NCI-H460 (cell line): ENCODE results near the gene DKK3. TPM values are rescaled to one million over a fixed set of nuclear protein-coding genes. Genes with fewer than 3 reads are reported as not detected.

Source experiments
- DNase-seq: peaks from one replicate; pipeline ENCODE4 v3.0.0-alpha.2; 2016; ENCODE audit warnings: low read depth; ENCODE audit errors: extremely low read depth
- total RNA-seq: library from RNA; depleted of rRNA; stranded (reverse); fragments of >200 nt; shearing (Covaris generic); gene quantifications from 2 replicates; pipeline ENCODE4 v1.2.3, GENCODE V29; 2014; rRNA removed

The DKK3 gene
- total RNA-seq, 1 experiment from 2014 or later, result 0.74 TPM

DNA sequence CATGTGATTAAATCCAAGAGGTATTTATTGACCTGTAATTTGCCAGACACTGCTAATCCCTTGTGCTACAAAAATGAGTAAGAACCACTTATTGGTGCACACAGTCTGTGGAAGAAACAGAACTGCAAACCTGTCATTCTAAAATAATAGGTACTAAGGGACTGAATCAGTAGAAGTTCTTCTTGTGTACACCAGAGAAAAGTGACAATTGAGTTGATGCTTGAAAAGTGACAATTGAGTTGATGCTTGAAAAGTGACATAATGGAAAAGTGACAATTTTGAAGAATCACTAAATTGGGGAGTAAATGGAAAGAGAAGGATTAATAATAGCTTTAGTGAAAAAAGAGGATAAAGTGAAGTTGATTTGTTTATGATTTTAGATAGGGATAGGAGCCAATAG lies 56.4 kb downstream of the DKK3 start:
- DNase-seq, result no peak

DNA sequence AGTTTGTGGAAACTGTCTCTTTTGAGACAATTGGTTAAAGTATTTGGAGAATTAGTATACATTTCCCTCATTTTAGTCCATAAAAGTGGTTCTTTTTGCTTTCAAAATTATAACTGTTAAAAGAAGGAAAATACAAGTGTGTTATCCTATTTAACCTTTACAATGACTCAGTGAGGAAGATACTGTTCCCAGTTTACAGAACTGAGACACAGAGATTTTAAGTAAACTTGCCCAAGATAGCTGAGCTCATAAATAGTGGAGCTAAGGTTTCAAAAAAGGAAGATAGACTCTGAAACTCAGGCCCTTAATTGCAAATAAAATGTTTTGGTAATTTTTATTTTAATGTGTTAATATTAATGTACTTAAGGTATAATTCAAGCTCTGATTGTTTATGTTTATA lies 58.9 kb downstream of the DKK3 start:
- no peak for DNase-seq

DNA sequence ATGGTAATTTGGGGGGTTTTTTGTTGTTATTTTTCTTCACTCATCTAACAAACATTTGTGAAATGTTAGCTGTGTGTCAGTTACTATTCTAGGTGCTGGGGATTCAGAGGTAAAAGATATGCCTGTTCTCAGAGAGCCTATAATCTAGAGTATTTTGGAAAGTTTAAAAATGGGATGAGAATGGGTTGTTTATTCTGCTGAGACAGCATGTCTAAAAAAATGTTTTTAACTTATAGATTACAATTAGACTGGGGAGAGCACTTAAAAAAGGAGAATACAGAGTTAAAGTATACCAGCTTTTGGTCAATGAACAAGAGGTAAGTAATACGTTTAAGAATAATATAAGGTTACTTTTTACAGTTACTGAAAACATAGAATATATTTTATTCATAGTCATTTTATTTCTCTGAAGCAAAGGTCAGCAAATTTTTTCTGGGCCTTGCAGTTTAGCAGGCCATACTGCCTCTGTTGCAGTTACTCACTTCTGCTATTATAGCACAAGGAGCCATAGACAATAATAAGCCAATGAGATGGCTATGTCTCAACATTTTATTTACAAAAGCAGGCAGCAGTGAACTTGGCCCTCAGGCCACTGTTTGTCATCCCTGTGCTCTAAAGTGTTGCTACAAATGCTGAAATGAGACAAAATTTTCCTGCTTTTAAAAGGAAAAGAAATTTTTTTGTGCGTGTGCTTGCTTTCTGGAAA lies 60.0 kb downstream of the DKK3 start:
- no peak for DNase-seq

DNA sequence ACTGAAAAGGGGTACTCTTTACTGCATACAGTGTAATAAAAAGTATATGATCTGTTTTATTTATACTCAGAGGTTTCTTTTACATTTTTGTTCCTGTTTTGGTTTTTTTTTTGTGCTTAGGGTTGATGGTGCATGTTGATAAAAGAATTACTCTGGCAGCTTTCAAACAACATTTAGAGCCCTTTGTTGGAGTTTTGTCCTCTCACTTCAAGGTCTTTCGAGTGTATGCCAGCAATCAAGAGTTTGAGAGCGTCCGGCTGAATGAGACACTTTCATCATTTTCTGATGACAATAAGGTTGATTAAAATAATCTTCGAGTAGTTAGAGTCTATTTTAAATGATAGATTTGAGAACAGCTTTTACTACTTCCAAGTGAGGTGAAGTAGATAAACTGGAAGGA lies 60.6 kb downstream of the DKK3 start:
- DNase-seq, result no peak

DNA sequence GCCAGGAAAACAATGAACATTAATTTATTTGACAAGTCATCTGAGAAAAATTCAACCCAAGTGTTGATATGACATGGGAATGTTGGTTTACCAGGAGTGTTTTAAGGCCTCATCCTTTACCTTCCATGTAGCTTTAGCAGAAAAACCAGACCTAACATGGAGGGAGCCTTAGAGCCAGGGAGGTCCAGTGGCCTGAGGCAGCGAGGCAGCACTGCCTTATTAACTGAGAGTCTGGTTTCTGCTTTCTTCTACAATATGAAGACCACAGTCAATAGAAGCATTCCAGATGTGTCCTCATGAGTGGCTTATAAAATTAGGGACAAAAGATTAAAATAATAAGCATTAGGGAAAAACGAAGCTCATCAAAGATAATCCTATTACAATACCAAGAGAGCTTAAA lies 61.5 kb downstream of the DKK3 start:
- DNase-seq, result no peak

DNA sequence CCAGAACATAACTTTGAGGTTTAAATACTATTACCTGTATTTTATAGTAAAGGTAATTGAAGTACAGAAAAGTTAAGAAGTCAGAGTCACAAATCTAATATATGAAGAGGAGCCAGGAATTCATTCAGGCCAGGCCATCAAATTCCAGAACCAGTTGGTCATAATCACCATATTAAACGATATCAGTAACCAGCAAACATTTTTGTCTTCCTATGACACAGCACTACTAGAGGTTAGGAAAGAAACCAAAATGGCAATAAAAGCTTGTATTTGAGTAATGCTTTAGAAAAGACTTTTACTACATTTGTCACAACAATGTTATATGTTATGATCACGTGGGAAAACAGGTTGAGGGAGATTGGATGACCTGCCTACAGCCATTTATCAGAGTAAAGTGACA lies 62.2 kb downstream of the DKK3 start:
- no peak for DNase-seq

DNA sequence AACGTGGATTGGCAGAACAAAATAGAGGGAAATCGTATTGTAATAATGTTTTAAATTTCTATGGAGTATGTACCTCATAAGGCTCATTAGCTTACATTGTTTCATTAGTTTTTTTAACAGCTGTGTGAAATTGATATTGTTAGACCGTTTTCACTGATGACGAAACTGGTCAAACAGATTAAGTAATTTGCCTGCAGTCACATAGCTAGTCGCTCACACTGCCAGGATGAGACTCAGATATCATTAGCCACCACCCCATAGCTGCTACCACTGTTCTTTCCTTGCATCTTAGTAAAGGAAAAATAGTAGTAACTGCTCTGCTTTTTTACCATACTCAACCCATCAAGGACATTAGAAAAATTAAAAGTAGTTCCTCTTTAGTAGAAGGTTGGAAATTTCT lies 64.0 kb downstream of the DKK3 start:
- no peak for DNase-seq

DNA sequence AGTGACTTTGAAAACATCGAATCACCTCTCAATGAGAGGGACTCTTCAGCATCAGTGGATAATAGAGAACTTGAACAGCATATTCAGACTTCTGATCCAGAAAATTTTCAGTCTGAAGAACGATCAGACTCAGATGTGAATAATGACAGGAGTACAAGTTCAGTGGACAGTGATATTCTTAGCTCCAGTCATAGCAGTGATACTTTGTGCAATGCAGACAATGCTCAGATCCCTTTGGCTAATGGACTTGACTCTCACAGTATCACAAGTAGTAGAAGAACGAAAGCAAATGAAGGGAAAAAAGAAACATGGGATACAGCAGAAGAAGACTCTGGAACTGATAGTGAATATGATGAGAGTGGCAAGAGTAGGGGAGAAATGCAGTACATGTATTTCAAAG lies 65.8 kb downstream of the DKK3 start:
- DNase-seq, result no peak

DNA sequence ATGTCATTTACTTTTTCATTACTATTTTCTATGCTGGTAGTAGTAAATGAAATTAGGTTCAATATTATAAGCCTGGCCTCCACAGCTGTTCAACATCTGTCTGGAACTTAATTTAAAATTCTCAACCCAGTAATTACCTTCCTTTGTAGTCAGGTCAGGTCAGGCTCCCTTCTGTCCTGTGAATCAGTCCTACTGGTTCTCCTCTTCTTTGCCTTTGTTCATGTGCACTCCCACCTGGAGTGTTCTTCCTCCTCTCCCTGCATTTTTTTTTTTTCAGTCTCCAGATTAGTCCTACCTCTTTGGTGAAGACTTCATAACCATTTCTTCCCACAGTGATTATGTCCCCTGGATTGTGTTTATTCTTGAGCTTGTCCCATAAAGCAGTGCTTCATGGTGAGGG lies 67.9 kb downstream of the DKK3 start:
- DNase-seq, result no peak

DNA sequence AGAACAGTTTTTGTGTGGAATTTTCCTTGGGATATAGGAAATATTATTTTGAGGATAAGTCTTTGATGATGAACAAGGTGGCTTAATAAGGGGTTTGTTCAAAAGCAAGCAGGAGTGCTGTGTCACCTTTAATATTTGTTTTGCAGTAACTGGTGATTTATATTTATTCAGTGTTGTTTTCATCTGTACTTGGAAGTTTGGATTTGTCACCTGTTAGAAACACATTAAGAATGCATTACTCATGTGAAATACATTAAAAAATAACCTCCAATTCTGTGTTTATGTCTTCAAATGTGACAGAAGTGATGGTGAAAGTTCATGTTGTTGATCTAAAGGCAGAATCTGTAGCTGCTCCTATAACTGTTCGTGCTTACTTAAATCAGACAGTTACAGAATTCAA lies 70.5 kb downstream of the DKK3 start:
- no peak for DNase-seq

DNA sequence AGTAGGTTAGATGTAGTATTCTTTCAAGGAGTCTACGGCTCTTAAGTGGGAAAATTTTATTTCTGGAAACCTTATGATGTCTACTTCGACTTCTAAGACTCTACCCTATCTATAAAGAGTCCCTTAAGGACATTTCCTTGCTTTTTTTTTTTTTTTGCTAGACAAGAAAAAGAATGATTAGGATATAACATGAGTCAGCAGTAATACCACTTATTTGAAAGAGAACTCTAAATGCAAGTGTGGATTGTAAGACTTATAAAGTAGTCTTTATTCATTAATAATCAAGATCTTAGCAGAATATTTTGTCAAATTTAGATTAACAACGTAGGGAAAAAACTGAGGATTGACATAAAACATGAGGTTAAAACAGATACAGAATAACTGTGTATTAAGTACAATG lies 71.0 kb downstream of the DKK3 start:
- DNase-seq, result no peak

DNA sequence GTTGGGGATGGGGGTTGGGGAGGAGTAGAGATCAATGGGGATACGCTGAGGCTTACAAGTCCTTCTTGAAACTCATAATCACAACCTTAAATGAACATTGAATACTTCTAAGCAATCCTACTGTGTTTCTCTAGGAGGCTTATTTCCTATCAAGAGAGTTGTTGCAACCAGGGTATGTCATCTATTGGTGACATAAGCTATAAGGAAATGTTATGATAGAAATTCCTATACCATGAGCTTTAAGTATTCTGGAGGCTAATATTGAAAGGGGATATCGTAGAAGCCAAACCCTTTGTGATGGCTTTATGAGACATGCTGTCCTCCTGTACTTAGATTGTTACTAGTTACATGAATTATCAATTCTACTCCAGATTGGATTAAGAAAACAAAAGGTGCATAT lies 72.9 kb downstream of the DKK3 start:
- no peak for DNase-seq

DNA sequence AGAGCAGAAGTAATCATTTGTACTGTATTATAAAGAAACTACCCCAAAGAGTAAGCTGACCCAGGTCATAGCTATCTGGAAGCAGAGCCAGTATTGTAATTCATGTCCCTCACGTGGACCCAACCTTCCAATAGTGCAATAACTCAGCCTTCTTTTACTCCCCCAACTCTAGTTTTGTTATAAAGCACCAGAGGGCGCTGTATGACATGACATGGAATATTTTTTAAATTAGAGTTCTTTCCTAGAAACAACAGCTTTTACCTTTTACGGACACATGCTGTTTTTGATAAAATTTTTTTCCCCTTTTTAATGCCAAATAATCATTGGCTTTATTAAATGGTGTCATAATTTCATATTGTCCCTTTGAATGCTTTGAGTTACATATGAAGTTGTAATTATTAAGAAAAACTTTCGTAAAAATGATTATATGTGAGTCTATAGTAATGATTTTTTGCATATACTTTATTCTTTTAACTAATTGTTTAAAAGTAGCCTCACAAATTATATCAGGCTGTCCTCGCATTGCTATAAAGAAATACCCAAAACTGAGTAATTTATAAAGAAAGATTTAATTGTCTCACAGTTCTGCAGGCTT lies 76.9 kb downstream of the DKK3 start:
- peak; percentile 46 for DNase-seq

DNA sequence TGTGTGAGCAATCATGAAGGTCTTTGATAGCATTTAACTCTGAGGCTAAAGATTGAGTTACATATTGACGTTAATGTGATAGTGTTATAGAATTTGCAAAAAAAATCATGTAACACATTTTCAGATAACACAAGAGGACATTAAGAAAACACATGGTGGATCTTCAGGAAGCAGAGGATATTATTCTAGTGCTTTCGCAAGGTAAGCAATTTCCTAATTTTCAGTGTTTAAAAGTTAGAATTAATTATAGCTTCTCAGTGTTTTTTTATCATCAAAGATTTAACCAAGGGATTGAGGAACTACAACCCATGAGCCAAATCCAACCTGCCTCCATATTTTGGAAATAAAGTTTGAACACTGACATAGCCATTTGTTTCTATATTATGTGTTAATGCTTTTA lies 78.5 kb downstream of the DKK3 start:
- DNase-seq, result no peak

DNA sequence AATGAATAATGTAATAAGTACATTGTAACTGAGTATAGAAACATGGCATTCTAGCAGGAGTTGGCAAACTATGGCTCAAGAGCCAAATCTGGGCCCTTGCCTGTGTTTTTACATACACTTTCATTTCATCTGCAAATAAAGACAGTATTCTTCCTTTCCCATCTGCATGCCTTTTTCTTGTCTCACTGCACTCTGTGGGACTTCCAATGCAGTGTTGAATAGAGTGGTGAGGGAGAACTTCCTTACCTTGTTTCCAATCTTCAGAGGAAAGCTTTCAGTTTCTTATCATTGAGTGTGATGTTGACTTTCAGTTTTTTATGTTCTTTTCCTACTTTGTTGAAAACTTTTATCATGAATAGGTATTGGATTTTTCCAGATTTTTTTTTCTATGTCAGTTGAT lies 84.6 kb downstream of the DKK3 start:
- no peak for DNase-seq

DNA sequence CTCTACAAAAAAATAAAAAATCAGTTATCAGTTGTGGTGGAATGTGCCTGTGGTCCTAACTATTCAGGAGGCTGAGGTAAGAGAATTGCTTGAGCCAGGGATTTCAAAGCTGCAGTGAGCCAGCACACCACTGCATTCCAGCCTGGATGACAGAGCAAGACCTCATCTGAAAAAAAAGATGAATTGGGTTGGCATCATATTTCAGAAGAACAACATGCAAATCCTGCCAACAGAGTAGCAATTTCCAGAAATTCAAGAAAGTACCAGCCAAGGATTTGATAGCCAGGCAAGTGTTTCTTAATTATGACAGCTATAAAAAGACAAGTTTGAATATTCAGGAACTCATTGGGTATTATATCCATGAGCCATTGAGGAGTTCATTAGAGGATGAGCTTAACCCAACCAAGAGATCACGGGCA lies 91.4 kb downstream of the DKK3 start:
- no peak for DNase-seq

DNA sequence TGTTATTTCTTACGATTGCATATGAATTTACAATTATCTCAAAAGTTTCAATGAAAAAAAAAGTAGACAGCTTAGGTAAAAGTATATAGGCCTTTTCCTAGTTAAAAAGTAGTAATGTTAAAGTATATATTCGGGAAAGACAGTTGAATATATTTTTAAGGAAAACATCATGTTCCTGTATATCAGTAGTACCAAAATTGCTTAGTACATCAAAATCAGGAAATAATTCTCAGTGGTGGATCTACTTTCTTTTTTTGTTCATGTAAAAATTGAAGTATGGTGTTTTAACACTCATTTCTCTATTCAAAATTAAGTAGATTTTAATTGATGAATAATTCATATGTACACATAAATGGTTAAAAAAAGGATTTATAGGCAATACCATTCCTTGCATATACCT lies 92.8 kb downstream of the DKK3 start:
- no peak for DNase-seq

DNA sequence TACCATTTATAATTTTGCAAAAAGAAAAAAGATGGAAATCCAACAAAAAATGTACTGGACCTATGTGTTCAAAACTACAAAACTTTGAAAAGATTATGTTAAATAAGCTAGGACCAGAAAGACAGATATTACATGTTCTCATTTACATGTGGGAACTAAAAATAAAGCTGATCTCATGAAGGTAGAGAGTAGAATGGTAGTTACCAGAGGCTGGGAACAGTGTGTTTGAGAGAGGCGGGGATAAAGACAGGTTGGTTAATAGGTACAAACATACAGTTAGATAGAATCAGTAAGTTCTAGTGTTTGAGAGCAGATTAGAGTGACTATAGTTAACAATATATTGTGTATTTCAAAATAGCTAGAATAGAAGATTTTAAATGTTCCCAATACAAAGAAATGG lies 95.0 kb downstream of the DKK3 start:
- DNase-seq, result no peak

Other genes starting within 250 kb of the DKK3 start
- gene USP47, start 166.7 kb downstream of the DKK3 start, total RNA-seq, result 27.0 and 33.5 TPM in 2 replicates
- gene MICAL2, start 102.0 kb upstream of the DKK3 start, total RNA-seq, result 0.63 and 1.4 TPM in 2 replicates